ENCODE data around the gene CABCOCO1. TPM values are rescaled to one million over a fixed set of nuclear protein-coding genes. Genes with fewer than 3 reads are reported as not detected.
"Not testable (repeated sequence)": the region's sequence is repeated elsewhere in the genome, so short reads cannot be mapped to it uniquely, and the experiment has no call there.

CABCOCO1 gene
- polyA plus RNA-seq, 3 donors from 2014 or later, result not detected

DNA sequence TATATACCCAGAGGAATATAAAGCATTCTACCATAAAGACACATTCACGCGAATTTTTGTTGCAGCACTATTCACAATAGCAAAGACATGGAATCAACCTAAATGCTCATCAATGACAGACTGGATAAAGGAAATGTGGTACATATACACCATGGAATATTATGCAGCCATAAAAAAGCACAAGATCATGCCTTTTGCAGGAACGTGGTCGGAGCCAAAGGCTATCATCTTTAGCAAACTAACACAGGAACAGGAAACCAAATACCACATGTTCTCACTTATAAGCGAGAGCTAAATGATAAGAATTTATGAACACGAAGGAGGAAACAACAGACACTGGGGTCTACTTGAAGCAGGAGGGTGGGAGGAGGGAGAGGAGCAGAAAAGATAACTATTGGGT, 74.7 kb downstream of the CABCOCO1 start:
- H3K27me3 Mint-ChIP-seq (ENCODE audit: low read depth in 3 of 3); H3K9me3 Mint-ChIP-seq; H3K36me3 Mint-ChIP-seq: not testable (repeated sequence)
- peak overlapping the region in 1 of 6 donors; percentile 32 for H3K27ac Mint-ChIP-seq
- DNase-seq, result peak; percentile 7 to 22 (median 12)
- peak overlapping the region in 3 of 5 donors; percentile 1 to 63 (median 52) for H3K4me3 Mint-ChIP-seq
- H3K4me1 Mint-ChIP-seq, result peaks cover 18 to 25% of the 10 kb centered on the region in 2 donors

DNA sequence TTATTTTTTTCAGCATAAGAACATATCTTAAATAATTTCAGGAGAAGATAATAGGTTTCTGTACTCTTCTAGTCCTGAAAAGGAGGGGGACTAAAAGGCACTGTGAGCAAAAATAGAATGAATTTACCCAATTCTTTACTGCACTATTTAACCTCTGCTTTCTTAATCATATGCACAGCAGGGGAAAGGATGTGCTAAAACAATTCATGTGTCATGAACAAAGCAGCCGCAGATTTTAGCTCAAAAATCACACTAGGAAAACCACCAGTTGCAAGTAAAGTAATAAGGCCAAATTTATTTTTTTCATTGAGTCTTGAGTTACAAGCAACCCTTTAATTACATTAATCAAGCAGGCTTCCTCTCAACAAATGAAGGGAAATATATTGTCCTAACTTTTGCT, 80.1 kb downstream of the CABCOCO1 start:
- Mint-ChIP-seq H3K27ac (no peak overlapping the region), H3K4me3 (peak overlapping the region in 1 of 5 donors; percentile 28), H3K36me3 (no peaks in the 10 kb centered on the region), H3K27me3 (ENCODE audit: low read depth in 3 of 3) (peaks cover 0 to 2% (median 1%) of the 10 kb centered on the region in 3 donors), H3K9me3 (no peaks in the 10 kb centered on the region), H3K4me1 (peaks cover 20 to 29% of the 10 kb centered on the region in 2 donors)
- no peak for DNase-seq

DNA sequence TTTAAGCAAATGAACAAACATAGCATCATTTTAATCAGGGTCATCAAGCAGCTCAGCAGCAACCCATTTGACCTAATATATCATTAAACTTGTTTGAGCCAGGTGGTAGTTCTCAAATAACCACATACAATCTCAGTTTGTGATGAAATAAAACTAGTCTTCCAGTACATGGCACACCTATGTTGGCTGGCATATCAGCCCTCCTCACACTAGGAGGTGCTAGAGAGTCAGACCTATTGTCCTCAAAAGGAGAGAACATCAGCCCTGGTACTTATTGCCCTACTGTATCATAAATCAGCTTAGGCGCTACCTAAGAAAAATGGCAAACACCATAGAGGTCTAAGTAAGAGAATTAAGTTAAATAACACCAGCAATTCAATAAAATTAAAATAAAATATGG, 81.7 kb downstream of the CABCOCO1 start:
- H3K27ac Mint-ChIP-seq, result no peak overlapping the region
- no peak for DNase-seq
- peaks cover 17 to 24% of the 10 kb centered on the region in 2 donors for H3K4me1 Mint-ChIP-seq
- no peaks in the 10 kb centered on the region for H3K36me3 Mint-ChIP-seq
- no peak overlapping the region for H3K4me3 Mint-ChIP-seq
- peaks cover 0 to 2% (median 1%) of the 10 kb centered on the region in 3 donors for H3K27me3 Mint-ChIP-seq (ENCODE audit: low read depth in 3 of 3)
- no peaks in the 10 kb centered on the region for H3K9me3 Mint-ChIP-seq

DNA sequence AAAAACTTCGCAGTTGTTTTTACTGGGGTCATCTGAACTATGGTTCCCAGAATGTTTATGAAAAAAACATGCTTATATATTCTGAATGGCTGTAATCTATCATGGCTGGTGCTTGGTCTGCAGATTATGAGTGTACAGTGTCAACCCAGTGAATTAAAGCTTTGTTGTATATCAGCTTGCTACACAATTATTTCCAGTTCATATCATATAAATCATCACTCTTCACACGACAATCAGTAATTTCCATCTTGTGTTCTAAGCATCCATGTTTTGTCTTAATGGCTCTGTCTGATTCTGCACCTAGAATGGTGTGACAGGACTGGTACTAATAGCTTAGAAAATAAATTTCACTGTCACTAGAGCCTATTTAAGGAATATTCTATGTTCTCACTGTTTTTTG, 83.6 kb downstream of the CABCOCO1 start:
- Mint-ChIP-seq H3K4me1 (peaks cover 26 to 34% of the 10 kb centered on the region in 2 donors), H3K4me3 (no peak overlapping the region), H3K36me3 (no peaks in the 10 kb centered on the region), H3K27ac (no peak overlapping the region), H3K27me3 (ENCODE audit: low read depth in 3 of 3) (peaks cover 0 to 3% (median 0%) of the 10 kb centered on the region in 3 donors), H3K9me3 (no peaks in the 10 kb centered on the region)
- no peak for DNase-seq

DNA sequence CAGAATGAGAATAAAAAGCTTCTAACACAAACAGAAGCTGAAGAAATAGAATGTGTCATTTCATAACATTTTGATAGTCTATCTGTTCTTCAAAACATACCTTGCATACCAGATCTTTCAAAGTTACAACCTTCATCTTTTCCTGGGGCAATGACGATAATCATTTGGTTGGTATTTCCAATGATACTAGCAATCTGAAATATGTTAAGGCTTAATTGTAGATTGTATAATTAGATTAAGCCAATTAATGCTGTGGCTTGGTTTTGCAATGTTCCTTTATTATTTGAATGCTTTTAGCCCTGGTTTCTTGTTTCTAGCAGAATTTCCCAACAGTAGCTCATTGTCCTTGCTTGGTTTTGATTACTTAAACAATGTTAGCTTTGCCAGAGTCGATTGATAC, 84.6 kb downstream of the CABCOCO1 start:
- no peak for DNase-seq
- Mint-ChIP-seq H3K27ac (no peak overlapping the region), H3K9me3 (no peaks in the 10 kb centered on the region), H3K4me1 (peaks cover 29 to 37% of the 10 kb centered on the region in 2 donors), H3K4me3 (no peak overlapping the region), H3K27me3 (ENCODE audit: low read depth in 3 of 3) (peaks cover 0 to 3% (median 0%) of the 10 kb centered on the region in 3 donors), H3K36me3 (no peaks in the 10 kb centered on the region)

DNA sequence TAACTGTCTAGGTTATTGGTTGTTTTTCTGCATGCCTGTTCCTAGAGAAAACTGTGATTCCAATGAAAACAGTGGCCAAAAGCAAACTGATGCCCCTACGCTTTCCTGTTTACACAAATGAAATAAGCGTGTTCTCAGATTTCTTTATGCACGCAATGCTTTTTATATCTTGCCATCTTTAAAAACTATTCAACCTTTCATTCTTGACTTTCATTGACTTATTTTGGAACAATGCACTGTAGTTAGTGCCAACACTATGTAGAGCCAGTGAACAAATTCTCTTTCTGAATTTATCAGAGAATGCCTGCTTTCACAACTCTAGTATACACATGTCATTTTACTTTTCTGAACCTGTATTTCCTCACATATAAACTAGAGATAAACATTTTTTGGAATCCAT, 86.6 kb downstream of the CABCOCO1 start:
- H3K4me1 Mint-ChIP-seq, result peaks cover 26 to 32% of the 10 kb centered on the region in 2 donors
- no peak for DNase-seq
- no peaks in the 10 kb centered on the region for H3K36me3 Mint-ChIP-seq
- no peaks in the 10 kb centered on the region for H3K9me3 Mint-ChIP-seq
- peaks cover 0 to 2% (median 0%) of the 10 kb centered on the region in 3 donors for H3K27me3 Mint-ChIP-seq (ENCODE audit: low read depth in 3 of 3)
- no peak overlapping the region for H3K27ac Mint-ChIP-seq
- H3K4me3 Mint-ChIP-seq, result no peak overlapping the region

DNA sequence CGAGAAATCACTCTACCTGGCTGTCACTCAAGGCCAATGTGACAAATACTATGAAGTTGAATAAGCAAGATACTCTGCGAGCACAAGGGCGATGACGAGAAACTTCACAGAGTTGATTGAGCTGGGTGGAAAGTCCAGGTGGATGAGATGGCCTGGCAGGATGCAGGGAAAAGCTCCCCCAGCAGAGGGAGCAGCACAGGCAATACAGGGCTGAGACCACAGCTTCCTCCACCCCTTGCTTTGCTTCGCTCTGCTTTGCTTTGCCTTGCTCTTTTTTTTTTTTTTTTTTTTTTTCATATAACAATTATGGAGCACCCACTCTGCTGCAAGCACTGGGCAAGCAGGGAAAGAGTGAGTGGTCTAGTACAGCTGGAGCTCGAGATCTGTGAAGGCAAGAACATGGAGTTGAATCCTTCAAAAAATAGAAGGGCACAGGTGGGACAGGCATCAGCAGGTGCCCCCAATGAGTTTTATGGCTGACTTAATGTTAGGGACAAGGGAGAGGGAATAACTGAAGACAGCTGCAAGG, 88.3 kb downstream of the CABCOCO1 start:
- no peaks in the 10 kb centered on the region for H3K9me3 Mint-ChIP-seq
- DNase-seq, result peak; percentile 42 to 50 (median 46)
- H3K4me3 Mint-ChIP-seq, result peak overlapping the region in 3 of 5 donors; percentile 27 to 52 (median 36)
- H3K4me1 Mint-ChIP-seq, result peaks cover 26 to 32% of the 10 kb centered on the region in 2 donors
- H3K27me3 Mint-ChIP-seq (ENCODE audit: low read depth in 3 of 3), result peaks cover 0 to 2% (median 0%) of the 10 kb centered on the region in 3 donors
- H3K27ac Mint-ChIP-seq, result peak overlapping the region in 2 of 6 donors; percentile 35 to 63
- no peaks in the 10 kb centered on the region for H3K36me3 Mint-ChIP-seq

DNA sequence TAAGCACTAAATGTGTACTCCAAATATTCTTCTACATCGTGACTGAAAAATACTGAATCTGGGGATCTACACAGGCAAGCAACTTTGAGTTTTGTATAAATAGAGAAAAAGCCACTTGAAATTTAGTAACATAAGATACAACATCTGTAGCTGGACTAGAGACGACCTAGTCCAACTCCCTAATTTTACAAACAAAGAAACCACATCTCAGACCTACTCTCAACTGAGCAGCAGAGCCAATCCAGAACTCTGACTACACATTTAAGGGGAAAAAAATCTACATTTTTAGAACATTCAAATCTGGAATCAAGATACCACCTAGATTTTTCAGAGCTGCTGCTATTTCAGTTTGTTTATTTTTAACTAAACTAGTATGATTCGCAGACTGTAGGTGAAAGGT, 88.9 kb downstream of the CABCOCO1 start:
- H3K27ac Mint-ChIP-seq, result peak overlapping the region in 1 of 6 donors; percentile 67
- no peaks in the 10 kb centered on the region for H3K36me3 Mint-ChIP-seq
- H3K4me1 Mint-ChIP-seq, result peaks cover 26 to 32% of the 10 kb centered on the region in 2 donors
- no peak for DNase-seq
- H3K4me3 Mint-ChIP-seq, result peak overlapping the region; percentile 22 to 71 (median 65)
- peaks cover 0 to 2% (median 0%) of the 10 kb centered on the region in 3 donors for H3K27me3 Mint-ChIP-seq (ENCODE audit: low read depth in 3 of 3)
- H3K9me3 Mint-ChIP-seq, result no peaks in the 10 kb centered on the region

DNA sequence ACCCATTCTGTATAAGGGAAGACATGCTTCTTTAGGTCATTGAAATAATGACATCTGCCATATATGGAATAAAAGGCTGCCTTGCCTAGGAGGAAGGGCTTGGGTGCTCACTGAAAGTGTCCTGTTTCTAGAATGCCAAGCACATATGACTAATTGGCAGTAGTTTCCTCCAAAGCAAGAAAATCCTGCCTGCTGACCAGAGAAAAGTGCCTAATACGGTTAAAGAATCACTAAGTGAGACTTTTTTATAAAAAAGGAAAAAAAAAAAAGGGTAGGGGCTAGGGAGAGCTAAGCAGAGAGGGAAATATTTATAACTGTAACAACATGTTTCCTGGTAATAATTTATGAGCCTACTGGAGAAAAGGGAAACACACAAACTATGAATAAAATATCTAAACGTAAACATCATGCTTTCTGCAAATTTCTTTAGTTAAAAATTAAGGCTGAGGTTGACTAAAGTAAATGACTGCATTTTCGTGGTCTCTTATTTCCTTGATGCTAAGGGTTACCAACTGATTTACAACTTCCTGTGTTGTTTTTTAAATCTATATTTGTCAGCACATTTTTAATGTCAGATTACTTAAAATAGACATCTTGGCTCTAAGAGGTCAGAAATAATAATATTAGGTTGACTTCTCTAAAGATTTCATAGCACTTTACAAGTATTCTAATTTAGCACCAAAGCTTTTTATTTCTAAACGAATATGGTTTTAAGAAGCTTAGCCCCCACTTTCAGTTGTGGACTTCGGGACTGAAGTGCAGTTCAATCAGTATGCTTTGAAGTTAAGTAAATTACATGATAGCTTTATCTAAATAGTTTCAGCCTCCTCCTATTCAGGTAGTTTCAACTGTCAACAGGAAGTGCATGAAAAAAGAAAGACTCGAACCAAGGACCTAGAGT, 89.6 kb downstream of the CABCOCO1 start:
- H3K27ac Mint-ChIP-seq, result peak overlapping the region in 5 of 6 donors; percentile 2 to 67 (median 23)
- DNase-seq, result peak in 1 of 3 donors; percentile 3
- H3K4me1 Mint-ChIP-seq, result peaks cover 26 to 32% of the 10 kb centered on the region in 2 donors
- no peaks in the 10 kb centered on the region for H3K36me3 Mint-ChIP-seq
- peaks cover 0 to 2% (median 0%) of the 10 kb centered on the region in 3 donors for H3K27me3 Mint-ChIP-seq (ENCODE audit: low read depth in 3 of 3)
- no peaks in the 10 kb centered on the region for H3K9me3 Mint-ChIP-seq
- H3K4me3 Mint-ChIP-seq, result peak overlapping the region; percentile 54 to 71 (median 69)

DNA sequence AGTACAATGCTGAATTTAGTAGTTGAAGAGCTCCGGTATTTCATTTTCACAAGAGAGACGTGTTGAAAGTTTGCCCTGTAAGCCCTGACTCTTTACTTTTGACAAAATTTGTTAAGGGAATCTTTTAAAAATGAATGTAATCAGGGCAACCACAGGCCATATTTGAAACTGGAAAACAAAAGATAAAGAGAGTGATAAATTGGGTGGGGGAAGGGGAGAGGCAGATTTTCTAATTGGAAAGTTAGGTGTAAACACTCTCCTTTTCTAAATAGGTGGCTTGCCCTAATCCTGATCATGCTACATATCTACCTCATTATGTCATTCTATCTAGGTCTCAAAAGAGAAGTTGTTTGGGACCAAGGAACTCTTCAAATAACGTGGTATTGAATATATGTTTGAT, 90.7 kb downstream of the CABCOCO1 start:
- H3K4me1 Mint-ChIP-seq, result peaks cover 26 to 32% of the 10 kb centered on the region in 2 donors
- no peak overlapping the region for H3K27ac Mint-ChIP-seq
- peaks cover 0 to 2% (median 0%) of the 10 kb centered on the region in 3 donors for H3K27me3 Mint-ChIP-seq (ENCODE audit: low read depth in 3 of 3)
- H3K4me3 Mint-ChIP-seq, result no peak overlapping the region
- H3K36me3 Mint-ChIP-seq, result no peaks in the 10 kb centered on the region
- no peak for DNase-seq
- no peaks in the 10 kb centered on the region for H3K9me3 Mint-ChIP-seq

DNA sequence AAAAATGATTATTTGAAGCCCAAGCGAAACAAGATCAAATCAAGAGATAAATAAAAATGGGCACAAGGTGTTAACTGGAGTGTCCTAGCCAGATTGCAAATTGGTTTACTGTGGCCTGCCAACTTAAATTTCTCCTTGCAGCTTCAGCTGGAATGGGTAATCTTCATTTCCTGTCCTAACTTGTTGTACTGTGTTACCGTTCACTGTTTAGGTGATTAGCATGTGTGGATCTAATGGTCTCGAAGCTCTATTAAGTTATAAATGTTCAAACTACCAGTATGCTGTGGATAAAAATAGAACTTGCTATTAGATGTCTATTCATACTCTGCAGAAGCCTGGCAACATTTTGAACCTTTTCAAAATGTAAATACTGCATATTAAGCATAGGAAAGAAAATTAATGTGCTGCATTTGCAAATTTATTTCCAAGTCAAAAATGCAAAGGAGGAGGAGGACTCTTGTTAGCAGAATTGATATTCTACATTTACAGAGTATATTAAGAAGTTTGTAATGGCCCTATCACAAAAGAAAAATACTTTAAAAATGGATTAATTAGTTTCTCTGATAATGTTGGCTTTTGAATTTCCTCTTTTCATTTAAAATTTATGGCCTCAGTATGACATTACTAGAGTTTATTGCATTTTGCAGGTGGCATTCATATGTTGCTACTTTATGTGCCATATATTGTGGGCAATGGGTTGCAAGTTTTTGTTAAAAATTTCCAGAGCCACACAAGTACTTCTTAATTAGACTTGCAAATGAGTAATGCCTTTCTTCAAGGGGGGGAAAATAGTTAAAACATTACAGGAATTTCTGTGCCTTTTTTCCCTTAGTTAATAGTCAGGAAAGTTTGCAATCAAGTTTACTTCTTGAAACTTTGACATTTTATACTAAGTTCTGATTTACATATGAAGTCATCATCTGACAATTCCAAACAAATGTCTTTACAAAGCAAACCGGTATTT, 92.1 kb downstream of the CABCOCO1 start:
- Mint-ChIP-seq H3K9me3 (no peaks in the 10 kb centered on the region), H3K4me3 (no peak overlapping the region), H3K27me3 (ENCODE audit: low read depth in 3 of 3) (peaks cover 0 to 2% (median 0%) of the 10 kb centered on the region in 3 donors), H3K27ac (peak overlapping the region in 1 of 6 donors; percentile 29), H3K36me3 (no peaks in the 10 kb centered on the region), H3K4me1 (peaks cover 26 to 32% of the 10 kb centered on the region in 2 donors)
- DNase-seq, result no peak

DNA sequence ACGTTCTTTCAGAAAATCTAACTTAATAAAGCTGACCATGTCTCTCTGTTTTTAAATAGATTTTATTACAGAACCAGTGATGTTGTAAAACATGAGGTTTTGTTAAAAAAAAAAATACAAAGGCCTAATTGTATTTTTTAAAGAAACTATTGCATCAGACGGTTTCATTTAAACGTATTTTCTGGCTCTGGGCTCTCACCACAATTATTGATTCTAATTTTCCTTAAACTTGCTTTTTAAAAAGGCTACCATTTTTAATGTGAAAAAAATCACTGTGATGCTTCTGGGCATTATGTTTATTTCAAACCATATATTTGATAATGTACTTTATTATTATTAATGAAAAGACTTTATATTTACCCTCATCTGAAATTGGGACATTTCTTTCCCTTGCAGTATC, 94.3 kb downstream of the CABCOCO1 start:
- peaks cover 11 to 15% of the 10 kb centered on the region in 2 donors for H3K4me1 Mint-ChIP-seq
- peaks cover 0 to 3% (median 0%) of the 10 kb centered on the region in 3 donors for H3K27me3 Mint-ChIP-seq (ENCODE audit: low read depth in 3 of 3)
- H3K27ac Mint-ChIP-seq, result no peak overlapping the region
- H3K9me3 Mint-ChIP-seq, result no peaks in the 10 kb centered on the region
- no peak overlapping the region for H3K4me3 Mint-ChIP-seq
- DNase-seq, result no peak
- no peaks in the 10 kb centered on the region for H3K36me3 Mint-ChIP-seq

Measured in immature natural killer cell (primary cell).